Measurements from ENCODE around the gene COLEC12.

The COLEC12 gene

GRCh38 chr18:286515-287310 lies 213.8 kb downstream of the COLEC12 start:
- Histone ChIP-seq H3K4me3 (ENCODE audit: low read length) (no peak overlapping the region), H3K27me3 (ENCODE audit: insufficient read depth, low read length) (no peaks in the 10 kb centered on the region), H3K9me3 (ENCODE audit: low read length) (no peaks in the 10 kb centered on the region), H3K4me1 (ENCODE audit: insufficient read depth, low read length) (no peaks in the 10 kb centered on the region), H3K36me3 (ENCODE audit: insufficient read depth, low read length) (no peaks in the 10 kb centered on the region), H2AFZ (ENCODE audit: low read depth, low read length) (no peak overlapping the region)

- H3K27me3 ChIP-seq (ENCODE audit: insufficient read depth, low read length): no peaks in the 10 kb centered on the region
- no peaks in the 10 kb centered on the region for H3K36me3 ChIP-seq (ENCODE audit: insufficient read depth, low read length)
- H3K4me3 ChIP-seq (ENCODE audit: low read length): no peak overlapping the region
- no peaks in the 10 kb centered on the region for H3K4me1 ChIP-seq (ENCODE audit: insufficient read depth, low read length)
- no peaks in the 10 kb centered on the region for H3K9me3 ChIP-seq (ENCODE audit: low read length)
- H2AFZ ChIP-seq (ENCODE audit: low read depth, low read length): no peak overlapping the region
Observed at GRCh38 chr18:285817-286216, 214.7 kb downstream of the COLEC12 start.

DNA sequence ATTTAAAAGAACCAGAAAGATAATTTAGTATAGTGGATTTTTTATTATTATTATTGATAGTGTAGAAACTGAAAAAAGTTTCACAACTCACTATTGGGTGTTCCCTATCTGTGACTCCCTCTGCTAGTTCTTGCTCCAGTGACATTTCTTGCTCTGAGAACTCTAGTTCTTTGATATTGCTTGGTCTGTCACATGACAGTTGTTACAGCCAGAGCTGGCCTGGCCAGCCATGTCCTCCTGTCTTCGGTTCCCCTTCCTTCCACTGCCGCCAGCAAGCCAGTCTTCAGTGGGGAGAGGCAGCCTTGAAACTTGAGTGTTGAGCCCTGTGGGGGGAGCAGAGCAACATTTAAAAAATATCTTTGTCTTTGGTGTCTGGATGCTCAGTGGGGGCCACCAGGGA lies 225.0 kb downstream of the COLEC12 start:
- H3K9me3 ChIP-seq (ENCODE audit: low read length): no peaks in the 10 kb centered on the region
- no peaks in the 10 kb centered on the region for H3K36me3 ChIP-seq (ENCODE audit: insufficient read depth, low read length)
- no peaks in the 10 kb centered on the region for H3K27me3 ChIP-seq (ENCODE audit: insufficient read depth, low read length)
- no peak overlapping the region for H2AFZ ChIP-seq (ENCODE audit: low read depth, low read length)
- H3K4me3 ChIP-seq (ENCODE audit: low read length): no peak overlapping the region
- no peaks in the 10 kb centered on the region for H3K4me1 ChIP-seq (ENCODE audit: insufficient read depth, low read length)

DNA sequence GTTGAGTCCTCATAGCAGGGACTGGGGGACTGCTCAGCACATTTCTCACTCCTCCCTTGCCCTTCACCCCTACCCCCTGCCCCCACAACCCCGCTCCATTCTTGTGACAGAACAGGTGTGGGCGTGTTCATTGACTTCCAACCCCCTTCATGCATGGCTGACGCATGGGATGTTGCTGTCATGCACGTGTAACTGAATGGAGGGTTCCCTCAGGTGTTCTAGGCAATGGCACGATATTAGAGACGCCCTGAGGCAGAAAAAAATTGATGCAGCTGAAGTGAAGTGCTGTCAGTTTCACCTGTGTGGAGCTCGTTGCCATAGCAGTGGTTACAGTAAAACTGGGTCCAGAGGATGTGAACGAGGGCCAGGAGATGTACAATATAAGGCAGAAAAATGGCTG lies 226.2 kb downstream of the COLEC12 start:
- H3K9me3 ChIP-seq (ENCODE audit: low read length): no peaks in the 10 kb centered on the region
- H3K27me3 ChIP-seq (ENCODE audit: insufficient read depth, low read length): no peaks in the 10 kb centered on the region
- no peaks in the 10 kb centered on the region for H3K36me3 ChIP-seq (ENCODE audit: insufficient read depth, low read length)
- H3K4me1 ChIP-seq (ENCODE audit: insufficient read depth, low read length): peaks cover 5% of the 10 kb centered on the region
- H2AFZ ChIP-seq (ENCODE audit: low read depth, low read length): no peak overlapping the region
- H3K4me3 ChIP-seq (ENCODE audit: low read length): no peak overlapping the region

DNA sequence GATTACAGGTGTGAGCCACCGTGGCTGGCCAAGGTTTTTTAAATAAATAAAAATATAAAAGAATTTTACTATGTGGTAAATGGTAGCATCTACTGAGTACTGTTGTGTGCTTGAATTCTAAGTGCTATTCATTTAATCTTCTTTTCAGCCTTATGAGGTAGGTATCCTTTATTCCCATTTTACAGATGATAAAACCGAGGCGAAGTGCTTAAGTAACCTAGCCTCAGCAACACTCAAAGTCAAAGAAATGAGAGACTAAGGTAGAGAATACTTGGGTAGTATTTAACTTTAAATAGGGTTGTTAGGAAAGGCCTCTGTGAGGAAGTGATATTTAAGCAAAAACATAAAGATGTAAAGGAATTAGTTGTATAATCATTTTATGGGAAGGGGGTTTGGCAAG lies 227.0 kb downstream of the COLEC12 start:
- Histone ChIP-seq H3K4me3 (ENCODE audit: low read length) (no peak overlapping the region), H3K36me3 (ENCODE audit: insufficient read depth, low read length) (no peaks in the 10 kb centered on the region), H3K9me3 (ENCODE audit: low read length) (no peaks in the 10 kb centered on the region), H3K27me3 (ENCODE audit: insufficient read depth, low read length) (no peaks in the 10 kb centered on the region), H2AFZ (ENCODE audit: low read depth, low read length) (no peak overlapping the region), H3K4me1 (ENCODE audit: insufficient read depth, low read length) (peaks cover 10% of the 10 kb centered on the region)

- Histone ChIP-seq H3K9me3 (ENCODE audit: low read length) (no peaks in the 10 kb centered on the region), H3K4me3 (ENCODE audit: low read length) (no peak overlapping the region), H3K4me1 (ENCODE audit: insufficient read depth, low read length) (peaks cover 10% of the 10 kb centered on the region), H2AFZ (ENCODE audit: low read depth, low read length) (no peak overlapping the region), H3K27me3 (ENCODE audit: insufficient read depth, low read length) (no peaks in the 10 kb centered on the region), H3K36me3 (ENCODE audit: insufficient read depth, low read length) (no peaks in the 10 kb centered on the region)
Observed at GRCh38 chr18:272650-273049, 227.9 kb downstream of the COLEC12 start.

DNA sequence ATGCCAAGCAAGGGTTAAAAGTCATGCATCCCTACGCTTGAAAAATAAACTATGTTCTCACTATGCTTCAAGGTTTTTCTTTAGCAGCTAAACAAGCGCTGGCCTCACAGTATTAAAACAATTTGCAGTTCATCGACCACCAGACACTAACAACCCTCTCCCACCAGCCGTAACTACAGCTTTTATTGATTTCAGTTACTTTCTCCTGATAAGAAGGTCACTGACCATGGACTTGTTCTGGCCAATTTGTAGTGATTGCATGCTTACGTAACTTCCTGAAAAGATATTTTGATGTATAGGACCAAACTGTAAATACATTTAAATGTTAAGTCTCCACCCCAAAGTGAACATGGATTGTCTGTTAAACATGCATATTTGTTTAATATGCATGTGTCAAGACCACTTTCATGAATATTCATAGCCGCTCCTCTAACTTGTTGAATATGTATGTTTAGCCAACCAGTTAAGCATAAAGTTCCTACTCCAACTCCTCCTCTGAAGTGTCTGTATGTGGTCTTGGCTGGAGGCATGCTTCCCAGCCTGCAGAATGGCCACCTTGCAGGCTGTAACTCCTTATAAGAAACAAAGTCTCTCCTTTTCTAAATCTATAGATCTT lies 230.9 kb downstream of the COLEC12 start:
- Histone ChIP-seq H3K4me3 (ENCODE audit: low read length) (no peak overlapping the region), H2AFZ (ENCODE audit: low read depth, low read length) (no peak overlapping the region), H3K4me1 (ENCODE audit: insufficient read depth, low read length) (peaks cover 14% of the 10 kb centered on the region), H3K9me3 (ENCODE audit: low read length) (no peaks in the 10 kb centered on the region), H3K36me3 (ENCODE audit: insufficient read depth, low read length) (peaks cover 12% of the 10 kb centered on the region), H3K27me3 (ENCODE audit: insufficient read depth, low read length) (no peaks in the 10 kb centered on the region)

GRCh38 chr18:267688-268552 lies 232.6 kb downstream of the COLEC12 start, which contains the start of gene THOC1:
Gene THOC1, minus strand, starts transcription at chr18:268047. Its CDS starts 28 bp downstream, at chr18:268019.
- Histone ChIP-seq H3K36me3 (ENCODE audit: insufficient read depth, low read length) (peaks cover 26% of the 10 kb centered on the region), H2AFZ (ENCODE audit: low read depth, low read length) (peak within 1 kb of the TSS; percentile 90), H3K27me3 (ENCODE audit: insufficient read depth, low read length) (no peaks in the 10 kb centered on the region), H3K4me1 (ENCODE audit: insufficient read depth, low read length) (peaks cover 14% of the 10 kb centered on the region), H3K4me3 (ENCODE audit: low read length) (peak within 1 kb of the TSS; percentile 89), H3K9me3 (ENCODE audit: low read length) (no peaks in the 10 kb centered on the region)

DNA sequence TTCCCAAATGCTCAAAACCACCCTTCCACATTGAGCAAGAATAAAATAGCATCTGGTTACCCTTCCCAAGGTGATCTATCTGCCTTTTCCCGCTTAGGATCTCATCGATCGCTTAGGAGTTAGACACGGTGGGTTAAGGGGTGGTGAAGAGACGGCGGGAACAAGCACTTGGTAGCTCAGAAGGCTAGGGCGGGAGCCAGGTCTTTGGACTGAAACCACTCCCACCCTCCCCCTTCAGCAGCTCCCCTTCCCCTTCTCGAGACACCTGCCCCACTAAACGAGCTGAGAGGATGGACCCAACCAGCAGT lies 233.2 kb downstream of the COLEC12 start:
- Histone ChIP-seq H3K27me3 (ENCODE audit: insufficient read depth, low read length) (no peaks in the 10 kb centered on the region), H3K4me3 (ENCODE audit: low read length) (peak overlapping the region; percentile 89), H3K36me3 (ENCODE audit: insufficient read depth, low read length) (peaks cover 32% of the 10 kb centered on the region), H2AFZ (ENCODE audit: low read depth, low read length) (peak overlapping the region; percentile 90), H3K4me1 (ENCODE audit: insufficient read depth, low read length) (peaks cover 14% of the 10 kb centered on the region), H3K9me3 (ENCODE audit: low read length) (no peaks in the 10 kb centered on the region)
